Measurements from ENCODE around the gene NEDD9.

Gene NEDD9

GRCh38 chr6:11279284-11279689, 46.8 kb upstream of the NEDD9 start:
- no peak overlapping the region for H3K27ac ChIP-seq (ENCODE audit: low read length)
- H3F3A ChIP-seq (ENCODE audit: insufficient read depth, low read length) = no peaks in the 10 kb centered on the region
- no peaks in the 10 kb centered on the region for H3K27me3 ChIP-seq (replicated peaks; ENCODE audit: insufficient read depth, low read length)
- no peaks in the 10 kb centered on the region for H4K20me1 ChIP-seq (ENCODE audit: insufficient read depth, low read length)
- no peak overlapping the region for H3K9ac ChIP-seq (ENCODE audit: low read length)
- H3K4me2 ChIP-seq (ENCODE audit: low read depth, low read length) = no peak overlapping the region
- H2AFZ ChIP-seq (ENCODE audit: low read length) = no peak overlapping the region
- H3K36me3 ChIP-seq (replicated peaks; ENCODE audit: insufficient read depth, low read length) = no peaks in the 10 kb centered on the region
- no peaks in the 10 kb centered on the region; the same call in 1 of the 2 replicates for H3K79me2 ChIP-seq (ENCODE audit: low read length)
- H3K9me3 ChIP-seq (replicated peaks; ENCODE audit: insufficient read depth, low read length) = no peaks in the 10 kb centered on the region
- H3K4me1 ChIP-seq (ENCODE audit: low read length) = no peaks in the 10 kb centered on the region
- no peaks in the 10 kb centered on the region for H3K9me2 ChIP-seq (replicated peaks; ENCODE audit: insufficient read depth, low read length)
- no peak for DNase-seq
- H3K4me3 ChIP-seq (ENCODE audit: low read length) = no peak overlapping the region
- TF ChIP-seq, protein P1, sequence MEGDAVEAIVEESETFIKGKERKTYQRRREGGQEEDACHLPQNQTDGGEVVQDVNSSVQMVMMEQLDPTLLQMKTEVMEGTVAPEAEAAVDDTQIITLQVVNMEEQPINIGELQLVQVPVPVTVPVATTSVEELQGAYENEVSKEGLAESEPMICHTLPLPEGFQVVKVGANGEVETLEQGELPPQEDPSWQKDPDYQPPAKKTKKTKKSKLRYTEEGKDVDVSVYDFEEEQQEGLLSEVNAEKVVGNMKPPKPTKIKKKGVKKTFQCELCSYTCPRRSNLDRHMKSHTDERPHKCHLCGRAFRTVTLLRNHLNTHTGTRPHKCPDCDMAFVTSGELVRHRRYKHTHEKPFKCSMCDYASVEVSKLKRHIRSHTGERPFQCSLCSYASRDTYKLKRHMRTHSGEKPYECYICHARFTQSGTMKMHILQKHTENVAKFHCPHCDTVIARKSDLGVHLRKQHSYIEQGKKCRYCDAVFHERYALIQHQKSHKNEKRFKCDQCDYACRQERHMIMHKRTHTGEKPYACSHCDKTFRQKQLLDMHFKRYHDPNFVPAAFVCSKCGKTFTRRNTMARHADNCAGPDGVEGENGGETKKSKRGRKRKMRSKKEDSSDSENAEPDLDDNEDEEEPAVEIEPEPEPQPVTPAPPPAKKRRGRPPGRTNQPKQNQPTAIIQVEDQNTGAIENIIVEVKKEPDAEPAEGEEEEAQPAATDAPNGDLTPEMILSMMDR (IDR thresholded peaks at IDR 0.05; ENCODE audit: low read length) = no peak
- no peak for TF ChIP-seq EZH2 (optimal IDR thresholded peaks at IDR 0.05; ENCODE audit: low read depth, low read length)
- TF ChIP-seq EZH2phosphoT487 (IDR thresholded peaks at IDR 0.05; ENCODE audit: low read length) = no peak

GRCh38 chr6:11278207-11278559, 45.7 kb upstream of the NEDD9 start:
- DNase-seq = no peak
- no peaks in the 10 kb centered on the region for H3K9me3 ChIP-seq (replicated peaks; ENCODE audit: insufficient read depth, low read length)
- H3K9me2 ChIP-seq (replicated peaks; ENCODE audit: insufficient read depth, low read length) = no peaks in the 10 kb centered on the region
- no peak for TF ChIP-seq EZH2phosphoT487 (IDR thresholded peaks at IDR 0.05; ENCODE audit: low read length)
- TF ChIP-seq, protein P1 (IDR thresholded peaks at IDR 0.05; ENCODE audit: low read length) = no peak
- TF ChIP-seq EZH2 (optimal IDR thresholded peaks at IDR 0.05; ENCODE audit: low read depth, low read length) = no peak
- H3F3A ChIP-seq (ENCODE audit: insufficient read depth, low read length) = no peaks in the 10 kb centered on the region
- H2AFZ ChIP-seq (ENCODE audit: low read length) = no peak overlapping the region
- no peak overlapping the region for H3K27ac ChIP-seq (ENCODE audit: low read length)
- no peak overlapping the region for H3K4me2 ChIP-seq (ENCODE audit: low read depth, low read length)
- no peaks in the 10 kb centered on the region for H3K4me1 ChIP-seq (ENCODE audit: low read length)
- no peaks in the 10 kb centered on the region for H3K36me3 ChIP-seq (replicated peaks; ENCODE audit: insufficient read depth, low read length)
- no peaks in the 10 kb centered on the region for H3K27me3 ChIP-seq (replicated peaks; ENCODE audit: insufficient read depth, low read length)
- no peak overlapping the region for H3K4me3 ChIP-seq (ENCODE audit: low read length)
- H3K79me2 ChIP-seq (ENCODE audit: low read length) = no peaks in the 10 kb centered on the region
- no peak overlapping the region for H3K9ac ChIP-seq (ENCODE audit: low read length)
- no peaks in the 10 kb centered on the region for H4K20me1 ChIP-seq (ENCODE audit: insufficient read depth, low read length)

- Histone ChIP-seq H3K9me2 (replicated peaks; ENCODE audit: insufficient read depth, low read length) (no peaks in the 10 kb centered on the region), H4K20me1 (ENCODE audit: insufficient read depth, low read length) (no peaks in the 10 kb centered on the region), H3K9ac (ENCODE audit: low read length) (no peak overlapping the region), H3K79me2 (ENCODE audit: low read length) (no peaks in the 10 kb centered on the region), H3K27ac (ENCODE audit: low read length) (no peak overlapping the region), H3F3A (ENCODE audit: insufficient read depth, low read length) (no peaks in the 10 kb centered on the region), H3K27me3 (replicated peaks; ENCODE audit: insufficient read depth, low read length) (no peaks in the 10 kb centered on the region), H3K9me3 (replicated peaks; ENCODE audit: insufficient read depth, low read length) (no peaks in the 10 kb centered on the region), H2AFZ (ENCODE audit: low read length) (no peak overlapping the region), H3K36me3 (replicated peaks; ENCODE audit: insufficient read depth, low read length) (no peaks in the 10 kb centered on the region), H3K4me3 (ENCODE audit: low read length) (no peak overlapping the region), H3K4me1 (ENCODE audit: low read length) (no peaks in the 10 kb centered on the region), H3K4me2 (ENCODE audit: low read depth, low read length) (no peak overlapping the region)
- TF ChIP-seq, protein P1 (IDR thresholded peaks at IDR 0.05; ENCODE audit: low read length) = no peak
- TF ChIP-seq EZH2phosphoT487 (IDR thresholded peaks at IDR 0.05; ENCODE audit: low read length) (no peak), EZH2 (optimal IDR thresholded peaks at IDR 0.05; ENCODE audit: low read depth, low read length) (no peak)
- no peak for DNase-seq
Observed at GRCh38 chr6:11277275-11278206, 45.1 kb upstream of the NEDD9 start.

All from MM.1S (cell line).